ENCODE measurements around the gene E2F7. TPM values are rescaled to one million over a fixed set of nuclear protein-coding genes. Genes with fewer than 3 reads are reported as not detected.

E2F7 gene
- total RNA-seq, 1 experiment from 2014 or later = 19.5 TPM

GRCh38 chr12:77062396-77062795 lies 3.0 kb downstream of the E2F7 start:
- Histone ChIP-seq H3K9me3 (ENCODE audit: control insufficient read depth in 1 of 2, insufficient read depth in 1 of 2, low read depth in 1 of 2, low read length in 2 of 2) (no peaks in the 10 kb centered on the region), H3K27ac (ENCODE audit: low read depth, low read length) (no peak overlapping the region), H4K20me1 (ENCODE audit: insufficient read depth) (no peaks in the 10 kb centered on the region), H2AFZ (ENCODE audit: low read depth, low read length, poor library complexity, severe bottlenecking) (no peak overlapping the region), H3K4me1 (ENCODE audit: control insufficient read depth in 1 of 2, insufficient read depth in 2 of 2, low read length in 2 of 2) (peaks cover 12 to 37% of the 10 kb centered on the region in 2 experiments; a peak in 2 of 4 replicates), H3K9me2 (ENCODE audit: insufficient read depth) (no peaks in the 10 kb centered on the region), H3K36me3 (ENCODE audit: control insufficient read depth in 1 of 2, insufficient read depth in 2 of 2, low read length in 2 of 2) (peaks cover 5 to 36% of the 10 kb centered on the region in 2 experiments; a peak in 3 of 4 replicates), H3K27me3 (ENCODE audit: insufficient read depth, low read length) (no peaks in the 10 kb centered on the region), H3K4me3 (replicated peaks in 1 of 2; ENCODE audit: low read depth in 1 of 2, low read length in 2 of 2) (no peak overlapping the region), H3K9ac (ENCODE audit: low read length) (no peak overlapping the region), H3K79me2 (ENCODE audit: insufficient read depth, low read length) (peaks cover 65% of the 10 kb centered on the region), H3K4me2 (ENCODE audit: low read length) (no peak overlapping the region)
- RAD21 ChIA-PET (ENCODE audit: low non-redundant PET in 1 of 2, low total read pairs in 2 of 2, uncharacterized antibody in 2 of 2, unreplicated experiment in 2 of 2) = no interaction called here
- DNase-seq (ENCODE audit: low read depth, low spot score) (no peak), ATAC-seq (no peak)
- POLR2A ChIA-PET = no interaction called here
- CTCF ChIA-PET = no interaction called here
- no peak for TF ChIP-seq MAX (IDR thresholded peaks at IDR 0.05)
- no peak for TF ChIP-seq ZFX (IDR thresholded peaks at IDR 0.05)
- no peak for TF ChIP-seq EGR1 (IDR thresholded peaks at IDR 0.05; ENCODE audit: low read depth)
- TF ChIP-seq ZNF274 (IDR thresholded peaks at IDR 0.05; ENCODE audit: low read depth, low read length) = no peak
- TF ChIP-seq FOSL1 (IDR thresholded peaks at IDR 0.05; ENCODE audit: low read depth) = no peak
- TF ChIP-seq SIN3A (IDR thresholded peaks at IDR 0.05; ENCODE audit: low read depth) = no peak
- no peak for TF ChIP-seq EZH2phosphoT487 (IDR thresholded peaks at IDR 0.05; ENCODE audit: borderline replicate concordance)
- TF ChIP-seq POLR2A (IDR thresholded peaks at IDR 0.05; ENCODE audit: borderline replicate concordance, extremely low read depth, insufficient read depth, insufficient read length) = no peak
- no peak for TF ChIP-seq CTCF (IDR thresholded peaks at IDR 0.05 in 2 of 3, conservative IDR thresholded peaks at IDR 0.05 in 1 of 3; ENCODE audit: borderline replicate concordance in 1 of 3, insufficient read depth in 1 of 3, low read depth in 2 of 3, low read length in 2 of 3)
- TF ChIP-seq POLR2AphosphoS5 (IDR thresholded peaks at IDR 0.05; ENCODE audit: low read depth, low read length) = no peak
- TF ChIP-seq TCF7L2 (IDR thresholded peaks at IDR 0.05; ENCODE audit: borderline replicate concordance, extremely low read depth, insufficient read depth, insufficient read length) = no peak
- no peak for TF ChIP-seq JUND (IDR thresholded peaks at IDR 0.05)
- no peak for TF ChIP-seq YY1 (IDR thresholded peaks at IDR 0.05; ENCODE audit: extremely low read depth, insufficient replicate concordance, low read depth, low read length)
- no peak for TF ChIP-seq CBX3 (IDR thresholded peaks at IDR 0.05; ENCODE audit: low read depth)
- TF ChIP-seq EZH2 (IDR thresholded peaks at IDR 0.05) = no peak
- TF ChIP-seq ATF3 (IDR thresholded peaks at IDR 0.05) = no peak
- TF ChIP-seq SRF (IDR thresholded peaks at IDR 0.05; ENCODE audit: low read depth) = no peak
- no peak for TF ChIP-seq ELF1 (IDR thresholded peaks at IDR 0.05; ENCODE audit: borderline replicate concordance, low read depth)
- TF ChIP-seq SP1 (IDR thresholded peaks at IDR 0.05; ENCODE audit: low read depth) = no peak
- no peak for TF ChIP-seq REST (IDR thresholded peaks at IDR 0.05; ENCODE audit: low read depth)
- BruUV-seq (replicated peaks) = no TSS peak
- intact Hi-C loops (cut with micrococcal nuclease) = loop anchor here (10.0 kb wide), 2 partner anchors 262 to 872 kb away; no protein-coding TSS in a partner anchor
